UCSD-AML1 (cell line): ENCODE data around the gene EPHA7.

Experiments used
- DNase-seq: peaks from one replicate; lab custom pipeline; 2025; ENCODE audit not compliant: unreplicated experiment; lab: John Stamatoyannopoulos, UW

EPHA7 gene

DNA sequence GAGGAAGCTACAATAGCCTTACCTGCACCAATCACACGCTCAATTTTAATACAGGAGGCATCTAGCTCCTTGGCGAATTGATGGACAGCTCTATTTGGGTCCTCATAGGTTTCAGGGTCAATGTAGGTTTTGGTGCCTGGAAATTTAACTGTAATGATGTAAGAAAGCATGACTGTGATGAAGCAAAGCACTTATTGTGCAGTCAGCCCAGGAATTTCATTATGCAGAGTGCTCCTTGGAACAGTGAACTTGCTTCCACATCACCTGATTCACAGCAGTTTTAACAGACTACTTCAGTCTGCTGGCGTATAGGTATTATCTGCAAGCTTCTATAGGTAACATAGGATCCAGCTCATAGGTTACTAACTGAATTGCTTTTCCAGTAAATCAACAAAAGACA is 160.0 kb downstream of the EPHA7 start:
- DNase-seq = no peak

DNA sequence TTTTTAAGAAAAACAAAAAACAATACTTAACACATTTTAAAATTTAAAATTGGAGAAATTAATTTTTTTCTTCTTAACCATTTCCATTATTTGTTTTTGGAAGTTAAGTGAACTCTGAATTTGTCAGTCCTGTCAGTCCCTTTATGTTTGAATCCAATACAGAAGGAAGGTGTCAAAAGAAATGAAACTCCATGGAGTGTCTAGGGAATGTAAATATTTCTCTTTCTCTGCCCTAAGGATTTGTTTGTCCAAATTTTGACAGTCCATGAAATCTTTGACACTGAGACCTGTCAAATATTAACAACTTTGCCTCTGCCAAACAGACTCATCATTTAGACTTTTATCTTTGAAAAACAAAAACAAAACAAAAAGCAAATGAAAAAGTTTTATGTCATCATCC is 166.4 kb downstream of the EPHA7 start:
- no peak for DNase-seq

DNA sequence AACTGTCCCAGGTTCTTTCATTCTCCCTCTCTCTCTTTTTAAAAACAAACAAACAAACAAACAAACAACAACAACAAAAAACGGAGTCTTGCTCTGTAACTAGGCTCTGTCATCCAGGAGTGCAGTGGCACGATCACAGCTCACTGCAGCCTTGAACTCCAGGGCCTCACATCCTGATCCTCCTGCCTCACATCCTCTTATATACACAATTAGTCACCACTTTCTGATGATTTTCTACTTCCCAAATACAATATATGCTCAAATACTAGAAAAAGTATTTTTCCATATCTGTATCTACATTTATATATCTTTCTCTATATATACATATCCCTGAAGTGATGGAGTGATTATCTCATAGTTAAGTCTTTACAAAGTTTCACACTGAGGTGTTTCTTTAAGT is 170.7 kb downstream of the EPHA7 start:
- DNase-seq = no peak

DNA sequence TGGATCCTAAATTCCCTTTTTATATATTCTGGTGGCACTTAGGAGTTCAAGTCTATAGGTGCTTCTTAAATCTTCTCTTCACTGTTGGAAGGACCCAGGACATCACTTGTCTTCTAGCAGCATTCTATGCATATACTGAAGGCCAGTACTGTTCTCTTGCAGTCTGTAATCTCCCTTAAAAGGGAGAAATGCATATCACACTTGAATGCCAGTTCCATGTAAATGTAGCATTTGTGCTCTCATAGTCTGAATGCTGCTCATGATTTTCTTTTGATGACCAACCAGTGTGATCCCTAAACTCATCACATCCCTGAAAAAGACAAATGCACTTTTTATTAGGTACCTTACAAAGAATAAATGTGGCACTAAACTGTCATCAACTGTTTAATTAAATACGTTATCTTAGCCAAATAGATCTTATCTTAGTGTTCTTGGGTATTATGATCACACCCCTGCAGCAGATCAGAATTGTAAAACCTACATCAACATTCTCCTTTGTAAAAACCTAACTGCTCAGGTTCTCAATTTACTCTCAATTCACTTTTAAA is 176.1 kb downstream of the EPHA7 start:
- no peak for DNase-seq

DNA sequence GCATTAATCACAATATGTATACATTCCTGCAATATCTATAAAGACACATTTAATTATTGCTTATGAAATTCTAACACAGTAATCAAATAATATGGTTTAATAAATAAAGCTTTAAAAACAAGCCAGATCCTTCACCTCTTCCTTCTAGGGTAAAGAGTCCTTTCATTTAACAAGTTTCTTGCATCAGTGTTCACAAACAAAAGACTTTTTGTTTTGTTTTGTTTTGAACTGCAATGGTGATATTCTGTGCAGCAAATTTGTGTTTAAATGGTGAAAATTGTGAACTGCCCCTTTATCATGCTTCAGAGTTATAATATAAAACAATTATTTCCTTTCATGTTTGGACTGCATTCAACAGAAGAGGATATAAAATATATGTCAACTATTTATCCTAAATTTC is 177.3 kb downstream of the EPHA7 start:
- DNase-seq = no peak

DNA sequence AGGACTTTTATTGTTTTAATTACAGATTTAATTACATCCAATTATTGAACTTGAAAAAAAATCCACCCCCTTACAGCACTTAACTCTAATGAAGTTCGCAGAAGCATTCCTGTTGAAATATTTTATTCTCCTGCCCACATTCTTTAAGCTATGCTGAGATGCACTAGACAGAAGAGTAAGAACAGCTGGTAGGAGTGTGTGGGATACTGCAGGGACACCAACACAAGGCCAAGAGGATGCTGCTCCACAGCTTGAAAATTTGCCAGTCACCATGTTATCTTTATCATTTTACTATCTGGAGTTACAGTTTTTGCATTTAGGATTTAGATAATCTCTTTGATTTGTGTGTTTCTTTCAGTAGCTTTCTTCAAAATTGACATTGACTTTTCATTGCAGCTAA is 180.7 kb downstream of the EPHA7 start:
- no peak for DNase-seq

DNA sequence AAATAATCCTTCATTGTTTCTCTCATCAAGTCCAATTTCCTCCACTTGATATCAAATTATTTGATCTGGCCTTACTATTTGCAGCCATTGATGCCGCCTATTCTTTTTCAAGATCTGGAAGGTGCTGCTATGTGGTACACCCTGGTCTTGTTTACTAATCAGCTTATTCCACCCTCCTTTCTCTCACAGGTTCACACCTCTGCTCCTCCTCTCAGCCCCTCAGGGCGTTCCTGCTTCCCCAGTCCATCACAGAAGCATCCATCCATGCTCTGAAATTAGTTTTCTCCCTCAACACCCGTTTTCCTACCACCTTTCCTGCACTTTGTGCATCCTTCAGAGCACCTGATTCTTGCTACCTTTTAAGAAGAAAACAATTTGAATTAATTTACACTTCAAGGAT is 183.6 kb downstream of the EPHA7 start:
- DNase-seq = no peak

DNA sequence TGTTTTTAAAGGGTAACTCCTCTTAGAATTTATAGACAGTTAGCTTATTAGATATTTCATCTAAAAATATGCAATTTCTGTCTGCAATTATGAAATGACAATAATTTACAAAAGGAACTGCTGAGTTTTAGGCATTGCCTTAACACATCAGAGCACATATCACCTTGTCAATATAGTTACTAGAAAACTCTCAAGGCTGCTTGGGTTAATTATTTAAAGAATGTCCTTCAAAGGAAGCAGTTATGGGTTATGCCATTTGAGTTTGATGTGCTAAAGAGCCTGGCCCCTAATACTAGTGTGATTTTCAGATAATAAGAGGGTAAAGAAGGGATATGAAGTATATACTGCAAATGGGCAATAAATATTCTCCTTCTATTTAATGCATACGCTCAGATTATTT is 192.5 kb downstream of the EPHA7 start:
- DNase-seq = no peak

DNA sequence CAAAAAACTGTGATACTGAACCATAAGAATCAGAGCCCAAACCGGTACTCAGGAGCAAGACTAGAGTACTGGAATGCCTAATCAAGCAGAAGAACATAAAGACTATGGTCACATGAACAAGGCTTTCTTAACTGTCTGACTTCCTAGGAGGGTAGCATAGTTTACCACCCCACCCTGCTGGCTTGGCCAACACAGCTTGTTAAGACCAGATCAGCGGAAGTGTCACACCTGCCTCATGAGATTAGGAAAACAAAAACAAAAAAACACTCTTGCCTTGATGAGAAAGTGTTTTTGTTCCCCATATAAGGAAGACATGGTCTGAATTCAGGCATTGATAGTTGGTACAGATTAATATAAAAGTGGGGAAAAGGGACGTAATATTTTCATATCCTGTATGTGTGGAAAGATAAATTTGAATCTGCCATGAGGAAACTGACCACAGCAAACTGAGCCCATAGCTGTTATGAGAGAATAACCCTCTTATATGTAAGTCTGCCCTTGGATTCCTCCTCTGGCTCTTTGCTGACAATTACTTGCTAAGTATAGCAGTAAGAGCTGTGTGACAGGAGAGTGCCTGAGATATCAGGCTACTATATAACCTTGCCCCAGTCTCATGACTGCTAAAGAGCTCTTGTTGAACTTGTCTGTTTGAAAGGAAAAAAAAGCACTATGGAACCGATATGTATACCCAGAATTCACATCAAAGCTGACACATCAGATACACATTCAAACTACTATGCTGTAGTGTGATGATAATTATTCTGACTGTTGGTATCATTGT is 197.1 kb downstream of the EPHA7 start:
- no peak for DNase-seq

DNA sequence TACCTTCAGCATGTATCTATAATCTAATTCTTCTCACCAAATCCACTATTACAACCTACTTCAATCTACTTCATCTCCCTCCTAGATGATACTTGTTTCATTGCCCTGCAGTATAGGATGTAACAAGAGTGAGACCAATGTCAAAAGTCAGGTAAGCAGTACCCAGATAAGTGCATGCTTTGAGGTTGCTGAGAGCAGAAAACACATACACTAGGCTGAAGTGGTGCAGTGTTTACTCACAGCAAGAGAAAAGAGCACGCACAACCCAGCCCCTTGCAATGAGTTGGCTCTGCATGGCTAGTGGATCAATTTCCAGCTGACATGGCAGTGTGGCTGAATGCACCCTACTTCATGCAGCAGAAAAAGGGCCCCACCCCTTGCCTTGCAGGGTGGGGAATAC is 199.9 kb downstream of the EPHA7 start:
- DNase-seq = no peak

DNA sequence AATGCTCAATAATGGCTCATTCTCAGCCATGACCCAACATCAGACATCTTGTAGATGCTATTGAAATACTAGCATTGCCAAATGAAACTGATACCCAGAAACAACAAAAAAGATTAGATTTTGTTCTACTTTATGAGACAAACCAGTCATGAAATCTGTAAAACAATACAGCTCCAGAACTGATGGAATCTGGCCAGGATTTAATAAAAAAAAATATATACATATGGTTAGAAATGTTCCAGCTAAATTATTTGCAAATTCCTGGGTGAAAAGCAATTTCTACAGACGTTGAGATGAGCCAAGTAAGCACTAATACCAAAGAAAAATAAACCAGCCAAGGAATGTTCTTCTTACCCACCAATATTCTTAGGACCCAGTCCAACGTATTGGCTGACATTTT is 201.3 kb downstream of the EPHA7 start:
- no peak for DNase-seq

DNA sequence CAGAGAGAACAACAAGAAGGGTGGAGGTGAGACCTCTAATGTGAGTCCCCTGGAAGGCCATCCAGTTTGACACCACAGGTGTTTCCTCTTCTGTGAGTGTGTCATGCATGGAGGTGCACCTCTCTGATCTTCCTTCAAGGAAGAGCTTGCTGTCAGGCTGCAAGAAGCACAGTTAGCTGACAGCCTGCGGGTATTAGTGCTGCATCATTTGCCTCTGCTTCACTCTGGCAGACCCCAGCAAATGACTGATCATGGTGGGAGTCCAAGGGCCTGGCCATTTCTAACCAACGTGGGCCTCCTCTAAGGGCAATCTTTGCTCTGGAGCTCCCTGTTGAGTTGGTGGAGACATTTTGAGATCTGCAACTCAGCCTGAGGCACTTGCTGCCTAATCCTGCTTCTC is 206.3 kb downstream of the EPHA7 start:
- DNase-seq = no peak

DNA sequence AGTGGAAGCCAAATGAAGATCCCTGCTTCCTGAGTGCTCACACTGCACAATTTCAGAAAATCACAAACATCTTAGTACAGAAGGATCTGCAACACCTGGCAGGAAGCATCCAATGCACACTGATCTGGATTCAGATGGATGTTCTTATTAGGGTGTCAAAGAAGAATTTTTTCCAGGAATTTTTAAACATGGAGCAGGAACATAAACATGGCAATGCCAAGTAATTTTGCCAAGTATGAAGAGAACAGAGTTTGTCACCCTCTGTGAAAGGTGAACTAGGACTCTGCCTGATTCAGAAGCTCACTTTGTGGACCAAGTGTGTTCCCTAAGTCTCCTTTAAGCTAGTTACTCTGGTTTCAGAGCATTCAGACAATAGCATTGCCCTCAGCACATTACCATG is 208.5 kb downstream of the EPHA7 start:
- DNase-seq = no peak

DNA sequence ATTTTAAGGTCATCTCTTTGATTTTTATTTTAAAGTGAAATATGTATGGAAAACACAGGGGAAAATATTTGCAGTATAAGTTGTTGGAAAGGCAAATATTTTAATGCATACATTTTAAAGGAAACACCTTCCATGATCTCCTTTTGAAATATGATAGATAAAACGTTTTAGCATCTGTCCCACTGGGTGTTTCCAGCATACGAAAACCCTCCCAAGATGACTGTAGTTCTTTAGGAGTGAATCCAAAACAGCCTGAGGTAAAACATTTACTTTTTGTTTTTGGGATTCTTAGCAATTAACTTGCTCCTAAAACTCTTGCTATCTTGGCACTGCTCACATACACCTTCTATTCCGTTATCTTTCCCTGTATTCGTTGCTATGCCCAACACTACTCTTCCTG is 210.0 kb downstream of the EPHA7 start:
- no peak for DNase-seq

DNA sequence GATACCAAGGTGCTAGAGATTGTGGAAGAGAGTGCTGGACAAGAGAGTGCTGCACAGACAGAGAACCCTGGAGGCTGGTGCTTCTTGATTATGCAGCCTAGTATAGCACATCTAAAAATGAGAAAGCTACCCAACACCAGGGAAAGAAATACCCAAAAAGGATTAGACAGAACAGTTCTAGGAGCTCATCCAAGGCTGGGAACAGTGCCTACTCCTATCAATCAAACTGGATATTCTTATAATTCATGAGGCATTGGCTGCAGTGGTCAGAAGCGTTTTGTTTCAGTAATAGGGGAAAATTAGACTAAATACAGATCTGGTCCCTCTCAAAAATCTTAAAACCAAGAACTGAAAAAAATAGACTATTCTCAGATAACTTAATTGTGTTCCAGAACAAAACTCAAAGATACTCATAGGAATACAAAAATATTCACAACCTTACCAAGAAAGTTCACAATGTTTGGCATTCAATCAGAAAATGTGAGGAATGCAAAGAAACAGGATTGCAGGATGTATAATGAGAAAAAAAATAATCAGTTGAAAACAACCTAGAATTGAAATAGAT is 222.9 kb downstream of the EPHA7 start:
- no peak for DNase-seq

DNA sequence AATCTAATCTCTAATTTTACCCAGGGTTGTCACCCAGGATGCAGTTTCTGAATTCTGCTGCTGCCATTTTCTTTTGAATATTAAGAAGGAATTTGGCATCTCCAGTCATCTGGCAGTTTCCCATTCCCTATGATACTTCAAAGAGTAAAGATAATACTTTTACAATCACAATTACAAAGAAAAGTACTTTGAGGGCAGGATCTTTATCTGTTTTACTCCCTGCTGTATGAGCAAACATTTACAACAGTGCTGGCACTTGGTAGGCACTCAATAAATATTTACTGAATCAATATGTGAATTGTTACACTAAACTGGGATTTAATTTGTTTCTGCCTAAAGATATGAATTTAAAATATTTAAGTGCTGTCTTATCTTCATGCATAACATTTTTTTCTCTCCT is 224.9 kb downstream of the EPHA7 start:
- DNase-seq = no peak

DNA sequence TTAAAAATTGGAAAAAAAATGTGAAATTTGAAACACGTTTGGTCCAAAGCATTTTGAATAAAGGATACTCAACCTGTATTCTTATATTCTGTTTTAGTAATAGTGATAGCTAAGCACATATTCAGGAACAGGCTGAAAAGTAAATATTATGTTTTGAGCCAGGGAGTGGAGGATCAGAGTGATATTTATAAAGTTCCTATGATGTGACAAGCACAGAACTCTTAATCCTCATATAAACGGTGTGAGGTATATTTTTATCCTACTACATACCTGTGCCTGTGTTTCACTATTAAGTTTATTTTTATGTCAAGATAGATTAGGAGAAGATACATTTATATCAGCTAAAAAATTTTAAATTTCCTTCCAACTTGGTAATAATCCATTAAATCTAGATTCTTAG is 225.5 kb downstream of the EPHA7 start:
- no peak for DNase-seq
